Measurements from ENCODE around the gene DNAJC8. TPM values are rescaled to one million over a fixed set of nuclear protein-coding genes. Genes with fewer than 3 reads are reported as not detected.

DNAJC8 gene
- total RNA-seq, 1 experiment from 2014 or later: 61.4 TPM

DNA sequence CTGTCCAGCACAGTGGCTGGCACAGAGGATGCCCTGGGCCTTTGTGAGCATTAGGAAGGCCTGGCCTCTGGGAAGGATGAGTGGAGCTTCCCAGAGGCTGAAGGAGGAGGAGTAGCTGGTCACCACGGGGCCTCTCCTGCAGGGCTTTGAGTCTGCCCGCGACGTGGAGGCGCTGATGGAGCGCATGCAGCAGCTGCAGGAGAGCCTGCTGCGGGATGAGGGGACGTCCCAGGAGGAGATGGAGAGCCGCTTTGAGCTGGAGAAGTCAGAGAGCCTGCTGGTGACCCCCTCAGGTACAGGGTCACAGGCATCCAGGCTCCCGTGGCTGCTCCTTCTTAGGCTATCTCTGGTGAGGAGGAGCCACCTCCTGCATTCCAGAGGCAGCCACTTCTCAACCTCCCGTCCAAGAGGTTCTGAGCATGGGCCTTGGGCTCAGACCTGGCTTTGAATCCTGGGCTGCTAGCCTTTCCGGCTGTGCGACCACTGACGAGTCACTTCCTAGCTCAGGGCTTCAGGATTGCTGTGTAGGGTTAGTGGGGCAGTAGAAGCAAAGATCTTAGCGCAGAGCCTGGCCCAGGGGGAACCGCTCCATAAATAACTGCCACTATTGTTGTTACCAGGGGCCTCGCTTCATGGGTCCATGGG is 40.5 kb upstream of the DNAJC8 start:
- no peak overlapping the region for H2AFZ ChIP-seq
- DNase-seq: no peak
- peaks cover 50% of the 10 kb centered on the region for H4K20me1 ChIP-seq (ENCODE audit: insufficient read depth)
- peaks cover 4% of the 10 kb centered on the region; the same call in 1 of the 2 replicates for H3F3A ChIP-seq (ENCODE audit: insufficient read depth, low read depth)
- no peak overlapping the region for H3K4me3 ChIP-seq
- TF ChIP-seq, protein P1, sequence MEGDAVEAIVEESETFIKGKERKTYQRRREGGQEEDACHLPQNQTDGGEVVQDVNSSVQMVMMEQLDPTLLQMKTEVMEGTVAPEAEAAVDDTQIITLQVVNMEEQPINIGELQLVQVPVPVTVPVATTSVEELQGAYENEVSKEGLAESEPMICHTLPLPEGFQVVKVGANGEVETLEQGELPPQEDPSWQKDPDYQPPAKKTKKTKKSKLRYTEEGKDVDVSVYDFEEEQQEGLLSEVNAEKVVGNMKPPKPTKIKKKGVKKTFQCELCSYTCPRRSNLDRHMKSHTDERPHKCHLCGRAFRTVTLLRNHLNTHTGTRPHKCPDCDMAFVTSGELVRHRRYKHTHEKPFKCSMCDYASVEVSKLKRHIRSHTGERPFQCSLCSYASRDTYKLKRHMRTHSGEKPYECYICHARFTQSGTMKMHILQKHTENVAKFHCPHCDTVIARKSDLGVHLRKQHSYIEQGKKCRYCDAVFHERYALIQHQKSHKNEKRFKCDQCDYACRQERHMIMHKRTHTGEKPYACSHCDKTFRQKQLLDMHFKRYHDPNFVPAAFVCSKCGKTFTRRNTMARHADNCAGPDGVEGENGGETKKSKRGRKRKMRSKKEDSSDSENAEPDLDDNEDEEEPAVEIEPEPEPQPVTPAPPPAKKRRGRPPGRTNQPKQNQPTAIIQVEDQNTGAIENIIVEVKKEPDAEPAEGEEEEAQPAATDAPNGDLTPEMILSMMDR (conservative IDR thresholded peaks at IDR 0.05): no peak
- TF ChIP-seq EZH2 (IDR thresholded peaks at IDR 0.05; ENCODE audit: low read depth): no peak
- CTCF ChIA-PET: no interaction called here
- H3K27me3 ChIP-seq (ENCODE audit: insufficient read depth, low read depth): no peaks in the 10 kb centered on the region
- intact Hi-C loops (cut with micrococcal nuclease; ENCODE audit: unreplicated experiment): no loop called here
- no TSS peak for BruUV-seq (replicated peaks)
- H3K9me3 ChIP-seq (ENCODE audit: insufficient read depth, low read depth): no peaks in the 10 kb centered on the region
- peaks cover 9% of the 10 kb centered on the region; the same call in 1 of the 2 replicates for H3K79me2 ChIP-seq (ENCODE audit: low read depth)
- no peaks in the 10 kb centered on the region for H3K9me2 ChIP-seq (ENCODE audit: insufficient read depth)
- H3K27ac ChIP-seq: no peak overlapping the region
- POLR2A ChIA-PET (ENCODE audit: unreplicated experiment): no interaction called here
- no peaks in the 10 kb centered on the region for H3K4me1 ChIP-seq (replicated peaks; ENCODE audit: insufficient read depth)
- peaks cover 4% of the 10 kb centered on the region; the same call in 1 of the 2 replicates for H3K36me3 ChIP-seq (ENCODE audit: low read depth)
- no peak overlapping the region for H3K4me2 ChIP-seq

DNA sequence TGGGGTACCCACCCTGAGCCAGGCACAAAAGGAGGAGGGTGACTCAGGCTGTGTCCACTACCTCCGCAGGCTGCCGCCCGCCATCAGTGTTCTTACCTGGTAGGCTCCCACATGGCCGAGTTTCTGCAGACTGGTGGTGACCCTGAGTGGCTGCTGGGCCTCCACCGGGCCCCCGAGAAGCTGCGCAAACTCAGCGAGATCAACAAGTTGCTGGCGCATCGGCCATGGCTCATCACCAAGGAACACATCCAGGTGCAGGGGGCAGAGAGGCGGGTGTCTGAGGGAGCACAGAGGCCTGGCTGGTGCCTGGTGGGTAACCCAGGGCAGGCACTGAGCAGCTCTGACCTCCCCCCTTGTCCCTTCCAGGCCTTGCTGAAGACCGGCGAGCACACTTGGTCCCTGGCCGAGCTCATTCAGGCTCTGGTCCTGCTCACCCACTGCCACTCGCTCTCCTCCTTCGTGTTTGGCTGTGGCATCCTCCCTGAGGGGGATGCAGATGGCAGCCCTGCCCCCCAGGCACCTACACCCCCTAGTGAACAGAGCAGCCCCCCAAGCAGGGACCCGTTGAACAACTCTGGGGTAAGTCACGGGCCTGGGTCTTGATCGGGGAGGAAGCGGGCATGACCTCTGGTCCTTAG is 39.5 kb upstream of the DNAJC8 start:
- intact Hi-C loops (cut with micrococcal nuclease; ENCODE audit: unreplicated experiment): no loop called here
- ChIA-PET CTCF (interaction anchor here (0.5 kb wide), 1 partner anchor 60 kb away, joined by 5 read pairs; no protein-coding TSS in a partner anchor), POLR2A (ENCODE audit: unreplicated experiment) (no interaction called here)
- TF ChIP-seq EZH2 (IDR thresholded peaks at IDR 0.05; ENCODE audit: low read depth): no peak
- TF ChIP-seq, protein P1 (conservative IDR thresholded peaks at IDR 0.05): no peak
- Histone ChIP-seq H3K9me2 (ENCODE audit: insufficient read depth) (no peaks in the 10 kb centered on the region), H4K20me1 (ENCODE audit: insufficient read depth) (peaks cover 60% of the 10 kb centered on the region), H2AFZ (no peak overlapping the region), H3K27me3 (ENCODE audit: insufficient read depth, low read depth) (no peaks in the 10 kb centered on the region), H3K27ac (no peak overlapping the region), H3K36me3 (ENCODE audit: low read depth) (peaks cover 4% of the 10 kb centered on the region; the same call in 1 of the 2 replicates), H3K4me3 (no peak overlapping the region), H3K4me1 (replicated peaks; ENCODE audit: insufficient read depth) (no peaks in the 10 kb centered on the region), H3K9me3 (ENCODE audit: insufficient read depth, low read depth) (no peaks in the 10 kb centered on the region), H3K4me2 (no peak overlapping the region), H3K79me2 (ENCODE audit: low read depth) (peaks cover 19% of the 10 kb centered on the region), H3F3A (ENCODE audit: insufficient read depth, low read depth) (peaks cover 4% of the 10 kb centered on the region; the same call in 1 of the 2 replicates)
- no TSS peak for BruUV-seq (replicated peaks)
- no peak for DNase-seq

DNA sequence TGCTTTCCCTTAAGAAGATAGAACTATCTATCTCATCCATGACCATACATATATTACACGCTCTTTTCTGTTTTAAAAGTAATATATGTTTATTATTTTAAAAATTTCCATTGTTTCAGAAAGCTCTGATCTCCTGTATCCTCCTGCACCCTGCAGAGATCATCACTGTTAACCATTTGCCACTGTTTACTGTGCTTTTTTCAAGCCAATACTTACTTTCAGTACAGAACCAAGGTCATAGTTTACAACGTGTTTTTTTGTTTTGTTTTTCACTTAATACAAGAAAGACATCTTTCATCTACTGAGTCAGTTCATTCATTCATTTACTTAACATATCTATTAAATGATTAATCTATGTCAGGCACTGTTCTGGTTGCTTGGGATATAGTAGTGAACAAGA is 36.7 kb upstream of the DNAJC8 start:
- intact Hi-C loops (cut with micrococcal nuclease; ENCODE audit: unreplicated experiment): no loop called here
- no TSS peak for BruUV-seq (replicated peaks)
- no peaks in the 10 kb centered on the region for H3K9me2 ChIP-seq (ENCODE audit: insufficient read depth)
- H3K9me3 ChIP-seq (ENCODE audit: insufficient read depth, low read depth): no peaks in the 10 kb centered on the region
- H3K27me3 ChIP-seq (ENCODE audit: insufficient read depth, low read depth): no peaks in the 10 kb centered on the region
- no peak overlapping the region for H2AFZ ChIP-seq
- H3K27ac ChIP-seq: no peak overlapping the region
- H3F3A ChIP-seq (ENCODE audit: insufficient read depth, low read depth): peaks cover 4% of the 10 kb centered on the region; the same call in 1 of the 2 replicates
- ChIA-PET POLR2A (ENCODE audit: unreplicated experiment) (interaction anchor here (0.6 to 0.7 kb wide), 2 partner anchors 16 to 40 kb away, joined by 4 to 13 read pairs; no protein-coding TSS in a partner anchor), CTCF (no interaction called here)
- no peaks in the 10 kb centered on the region; the same call in 1 of the 2 replicates for H3K4me1 ChIP-seq (replicated peaks; ENCODE audit: insufficient read depth)
- H3K36me3 ChIP-seq (ENCODE audit: low read depth): peaks cover 4% of the 10 kb centered on the region; the same call in 1 of the 2 replicates
- H3K4me3 ChIP-seq: no peak overlapping the region
- peaks cover 83% of the 10 kb centered on the region for H4K20me1 ChIP-seq (ENCODE audit: insufficient read depth)
- H3K79me2 ChIP-seq (ENCODE audit: low read depth): peaks cover 47% of the 10 kb centered on the region
- no peak for DNase-seq
- TF ChIP-seq EZH2 (IDR thresholded peaks at IDR 0.05; ENCODE audit: low read depth): no peak
- TF ChIP-seq, protein P1 (conservative IDR thresholded peaks at IDR 0.05): no peak
- no peak overlapping the region for H3K4me2 ChIP-seq
